Epithelial cell of proximal tubule (primary cell): ENCODE measurements around the gene UBE2J1. TPM values are rescaled to one million over a fixed set of nuclear protein-coding genes. Genes with fewer than 3 reads are reported as not detected.

Experiments used
- DNase-seq: peaks from one replicate; pipeline ENCODE4 v3.0.0-alpha.2; 2011; ENCODE audit warnings: low read depth
- H3K4me3 ChIP-seq: 2 replicates; pipeline ENCODE4 v1.5.1; 2011; ENCODE audit warnings: low read depth, mild to moderate bottlenecking, low read length
- total RNA-seq: library from RNA; depleted of rRNA; stranded (reverse); fragments of >200 nt; gene quantifications from 2 replicates; pipeline ENCODE4 v1.2.3, GENCODE V29; 2015
- TF ChIP-seq, protein P1 (sequence below): conservative IDR thresholded peaks from 2 replicates; pipeline ENCODE4 v1.5.1; 2012; ENCODE audit warnings: low read depth, mild to moderate bottlenecking, low read length

Gene UBE2J1
- total RNA-seq, 1 donor from 2014 or later: 47.2 TPM

DNA sequence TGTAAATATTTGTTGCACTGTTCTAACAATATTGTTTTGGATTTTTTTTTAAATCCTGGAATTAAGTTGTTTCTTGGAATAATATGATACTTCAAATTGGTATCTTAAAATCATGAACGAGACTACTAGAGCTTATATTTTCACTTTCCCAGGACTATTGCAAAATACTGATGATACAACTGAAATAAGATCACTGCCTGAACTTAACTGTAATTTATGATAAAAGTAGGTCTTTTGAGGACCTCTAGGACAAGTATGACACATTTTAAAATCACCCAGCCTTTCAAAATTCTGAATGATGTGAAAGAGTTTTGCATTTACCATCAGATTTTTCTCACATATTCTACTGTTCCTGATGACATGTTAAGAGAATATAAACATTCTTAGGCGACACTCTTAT lies 8.6 kb upstream of the UBE2J1 start:
- TF ChIP-seq, protein P1, sequence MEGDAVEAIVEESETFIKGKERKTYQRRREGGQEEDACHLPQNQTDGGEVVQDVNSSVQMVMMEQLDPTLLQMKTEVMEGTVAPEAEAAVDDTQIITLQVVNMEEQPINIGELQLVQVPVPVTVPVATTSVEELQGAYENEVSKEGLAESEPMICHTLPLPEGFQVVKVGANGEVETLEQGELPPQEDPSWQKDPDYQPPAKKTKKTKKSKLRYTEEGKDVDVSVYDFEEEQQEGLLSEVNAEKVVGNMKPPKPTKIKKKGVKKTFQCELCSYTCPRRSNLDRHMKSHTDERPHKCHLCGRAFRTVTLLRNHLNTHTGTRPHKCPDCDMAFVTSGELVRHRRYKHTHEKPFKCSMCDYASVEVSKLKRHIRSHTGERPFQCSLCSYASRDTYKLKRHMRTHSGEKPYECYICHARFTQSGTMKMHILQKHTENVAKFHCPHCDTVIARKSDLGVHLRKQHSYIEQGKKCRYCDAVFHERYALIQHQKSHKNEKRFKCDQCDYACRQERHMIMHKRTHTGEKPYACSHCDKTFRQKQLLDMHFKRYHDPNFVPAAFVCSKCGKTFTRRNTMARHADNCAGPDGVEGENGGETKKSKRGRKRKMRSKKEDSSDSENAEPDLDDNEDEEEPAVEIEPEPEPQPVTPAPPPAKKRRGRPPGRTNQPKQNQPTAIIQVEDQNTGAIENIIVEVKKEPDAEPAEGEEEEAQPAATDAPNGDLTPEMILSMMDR: no peak
- no peak for DNase-seq
- H3K4me3 ChIP-seq: no peak overlapping the region

DNA sequence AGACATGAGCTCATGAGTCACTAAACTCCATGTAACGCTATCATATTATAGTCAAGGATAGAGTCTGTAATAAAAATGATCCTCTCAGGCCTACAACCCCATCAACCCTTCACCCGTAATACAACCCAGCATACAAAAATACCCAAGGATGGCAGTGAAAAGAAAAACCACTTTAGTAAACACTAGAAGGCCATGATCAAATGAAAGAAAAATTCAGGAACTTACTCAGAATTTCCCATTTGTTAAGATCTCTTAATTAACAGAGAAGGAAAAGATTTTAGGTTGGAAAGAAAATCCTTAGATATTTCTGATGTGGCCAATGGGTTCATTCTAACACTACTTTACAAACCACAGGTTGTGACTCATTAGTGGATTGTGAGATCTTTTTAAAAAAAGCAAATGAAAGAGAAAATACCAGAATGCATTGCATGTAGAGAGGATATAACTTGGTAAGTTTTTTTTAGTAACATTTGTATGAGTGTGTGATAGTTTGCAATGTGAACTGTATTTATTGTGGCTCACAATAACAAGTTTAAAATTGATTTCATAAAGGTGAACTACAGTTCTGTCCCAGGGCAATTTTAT lies 8.0 kb upstream of the UBE2J1 start:
- TF ChIP-seq, protein P1: no peak
- H3K4me3 ChIP-seq: no peak overlapping the region
- DNase-seq: no peak

GRCh38 chr6:89359561-89359960 lies 7.0 kb upstream of the UBE2J1 start:
- TF ChIP-seq, protein P1: no peak
- no peak for DNase-seq
- H3K4me3 ChIP-seq: no peak overlapping the region

DNA sequence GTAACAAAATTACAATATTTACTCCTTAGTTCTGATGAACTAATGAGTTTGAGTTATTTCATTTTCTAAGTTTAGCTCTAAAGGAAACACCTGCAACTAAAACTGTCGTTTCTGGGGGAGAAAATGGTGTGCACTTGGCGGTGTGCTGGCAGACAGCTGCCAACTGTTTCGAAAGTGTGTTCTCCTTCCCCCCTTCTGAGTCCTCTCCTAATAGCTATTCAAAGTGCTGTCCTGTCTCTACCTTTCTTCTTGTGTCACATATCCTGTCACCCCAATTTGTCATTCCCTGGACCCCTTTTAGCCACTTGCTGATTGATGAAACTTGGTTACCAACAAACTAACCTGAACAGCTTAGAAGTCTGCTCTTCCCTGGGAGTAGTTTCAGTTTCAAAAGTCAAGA lies 4.9 kb upstream of the UBE2J1 start:
- H3K4me3 ChIP-seq: peak overlapping the region; percentile 42
- TF ChIP-seq, protein P1: no peak
- DNase-seq: no peak

- TF ChIP-seq, protein P1: no peak
Observed at GRCh38 chr6:89356642-89357170, 4.2 kb upstream of the UBE2J1 start.

GRCh38 chr6:89355511-89356194 lies 3.1 kb upstream of the UBE2J1 start:
- no peak overlapping the region for H3K4me3 ChIP-seq
- TF ChIP-seq, protein P1: no peak
- DNase-seq: no peak

More at GRCh38 chr6:89356642-89357170, 4.2 kb upstream of the UBE2J1 start:
- no peak for DNase-seq
- no peak overlapping the region for H3K4me3 ChIP-seq
